GM18907 (cell line): ENCODE results near the gene ZNF625.
"Not testable (repeated sequence)": the region's sequence is repeated elsewhere in the genome, so short reads cannot be mapped to it uniquely, and the experiment has no call there.

Source experiments
- ATAC-seq: cut with Tn5 transposase; IDR thresholded peaks from one replicate; pipeline ENCODE4 v1.9.1; 2021; ENCODE audit warnings: mild to moderate bottlenecking, moderate library complexity; ENCODE audit not compliant: unreplicated experiment

The ZNF625 gene

DNA sequence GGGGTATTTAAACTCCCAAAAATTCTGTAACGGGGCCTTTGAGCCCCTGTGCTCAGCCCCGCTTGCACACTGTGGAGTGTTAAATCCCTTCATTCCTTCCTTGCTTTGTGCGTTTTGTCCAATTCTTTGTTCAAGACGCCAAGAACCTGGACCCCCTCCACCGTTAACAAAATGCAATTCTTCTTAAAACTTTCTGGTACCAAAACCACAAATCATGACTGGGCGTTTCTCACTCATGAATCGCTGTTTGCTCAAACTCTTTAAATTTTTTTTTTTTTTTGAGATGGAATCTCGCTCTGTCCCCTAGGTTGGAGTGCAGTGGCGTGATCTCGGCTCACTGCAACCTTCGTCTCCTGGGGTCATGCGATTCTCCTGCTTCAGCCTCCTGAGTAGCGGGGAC, 17.3 kb downstream of the ZNF625 start:
- no peak for ATAC-seq

DNA sequence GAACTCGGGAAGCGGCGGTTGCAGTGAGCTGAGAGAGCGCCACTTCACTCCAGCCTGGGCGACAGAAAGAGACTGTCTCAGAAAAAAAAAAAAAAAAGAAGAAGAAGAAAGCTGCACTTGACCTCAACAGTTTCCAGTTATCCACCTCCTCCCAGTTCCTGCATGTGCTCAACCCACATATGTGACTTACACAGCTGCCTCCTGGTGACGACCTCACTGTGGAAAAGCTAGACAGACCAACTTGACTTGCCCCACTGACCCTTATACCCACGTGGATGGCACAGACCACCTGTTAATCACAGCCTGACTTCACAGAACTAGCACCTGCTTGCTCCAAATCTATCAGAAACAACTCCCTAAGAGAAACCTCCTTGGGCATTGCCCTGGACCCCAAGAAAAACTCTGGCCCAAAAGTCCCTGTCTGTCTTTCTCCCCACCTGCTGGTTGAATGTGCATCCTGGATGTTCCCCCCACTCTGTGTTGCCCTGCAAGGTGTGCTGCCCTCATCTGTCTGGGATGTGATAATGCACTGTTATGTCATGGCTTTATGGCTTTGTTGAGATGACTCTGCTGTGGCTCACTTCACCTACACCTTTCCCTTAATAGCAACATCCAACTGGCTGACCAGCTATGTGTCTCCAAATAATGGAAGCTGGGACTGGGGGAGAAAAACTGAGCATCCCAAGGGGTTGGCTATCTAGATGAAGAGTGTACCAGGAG, 19.2 kb downstream of the ZNF625 start:
- no peak for ATAC-seq

DNA sequence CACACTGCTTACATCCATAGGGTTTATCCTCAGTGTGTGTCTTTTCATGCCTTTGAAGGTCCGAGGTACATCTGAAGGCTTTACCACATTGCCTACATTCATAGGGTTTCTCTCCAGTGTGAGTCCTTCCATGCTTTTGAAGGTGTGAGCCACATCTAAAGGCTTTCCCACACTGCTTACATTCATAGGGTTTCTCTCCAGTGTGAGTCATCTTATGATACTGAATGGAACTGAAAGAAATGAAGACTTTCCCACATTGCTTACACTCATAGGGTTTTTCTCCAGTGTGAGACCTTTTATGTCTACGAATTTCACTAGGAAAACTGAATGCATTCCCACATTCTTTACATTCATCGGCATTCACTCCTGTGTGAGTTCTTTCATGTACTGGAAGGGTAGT, 23.5 kb downstream of the ZNF625 start:
- no peak for ATAC-seq

DNA sequence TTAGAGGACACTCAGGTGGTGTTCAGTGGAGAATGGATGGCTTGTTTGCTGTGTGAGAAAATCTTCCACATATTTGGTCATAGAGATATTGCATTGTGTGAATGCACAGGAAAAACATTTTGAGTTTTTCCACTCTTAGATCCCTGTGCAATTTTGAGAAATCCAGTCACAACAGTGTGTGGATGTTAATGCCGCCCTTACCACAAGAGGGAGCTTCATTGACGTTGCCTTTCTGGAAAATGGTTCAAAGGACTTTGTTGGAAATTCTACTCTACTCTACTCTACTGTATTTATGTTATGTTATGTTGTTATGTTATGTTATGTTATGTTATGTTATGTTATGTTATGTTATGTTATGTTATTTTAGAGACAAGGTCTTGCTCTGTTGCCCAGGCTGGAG, 29.8 kb downstream of the ZNF625 start:
- no peak for ATAC-seq

DNA sequence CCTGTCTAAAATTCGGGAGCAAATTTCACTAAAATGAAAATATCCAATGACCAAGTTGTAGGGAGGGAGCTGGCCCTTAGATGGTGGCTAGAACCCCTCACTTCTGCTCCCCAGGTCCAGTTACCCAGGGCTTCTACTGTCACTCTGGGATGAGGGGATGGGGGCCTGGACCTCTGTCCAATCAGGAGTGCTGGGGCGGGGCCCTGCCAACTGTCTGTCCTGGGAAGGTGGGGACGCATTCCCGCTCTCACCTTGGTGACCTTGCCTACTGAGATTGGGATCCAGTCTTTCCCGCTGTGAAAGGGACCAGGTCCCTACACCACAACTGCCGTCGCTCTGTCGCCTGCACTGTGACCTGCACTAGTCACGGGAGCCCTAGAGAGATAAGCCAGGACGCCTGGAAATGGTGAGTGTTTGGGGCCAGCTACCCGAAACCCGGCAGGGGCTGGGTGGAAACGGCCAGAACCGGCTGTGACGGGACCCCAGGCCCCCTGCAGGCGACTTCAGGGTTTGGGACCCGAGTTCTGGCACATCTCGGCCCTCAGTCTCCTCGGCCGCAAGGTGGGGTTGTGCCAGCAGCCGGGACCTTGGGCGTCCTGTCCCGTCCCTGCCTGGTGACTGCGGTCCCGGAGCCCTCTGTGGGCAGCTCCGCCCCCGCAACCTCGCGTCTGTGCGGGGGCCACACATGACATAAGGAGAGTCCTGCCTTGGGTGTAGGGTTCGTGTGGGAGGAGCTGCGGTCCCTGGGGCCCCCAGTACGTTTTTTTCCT, 39.1 kb downstream of the ZNF625 start:
- ATAC-seq = no peak

DNA sequence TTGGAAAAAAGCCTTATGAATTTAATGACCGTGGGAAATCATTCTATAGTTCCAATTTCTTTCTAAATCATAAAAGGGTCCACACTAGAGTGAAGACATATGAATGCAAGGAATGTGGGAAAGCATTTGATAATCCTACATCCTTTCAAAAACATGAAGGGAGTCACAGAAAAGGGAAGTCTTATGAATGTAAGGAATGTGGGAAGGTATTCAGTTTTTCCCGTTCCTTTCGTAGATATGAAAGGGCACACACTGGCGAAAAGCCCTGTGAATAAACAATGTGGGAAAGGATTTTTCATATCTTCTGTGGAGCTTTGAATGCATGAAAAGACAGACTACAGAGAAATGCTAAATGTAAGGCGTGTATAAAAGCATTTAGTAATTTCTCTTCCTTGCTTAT, 43.4 kb downstream of the ZNF625 start:
- no peak for ATAC-seq

DNA sequence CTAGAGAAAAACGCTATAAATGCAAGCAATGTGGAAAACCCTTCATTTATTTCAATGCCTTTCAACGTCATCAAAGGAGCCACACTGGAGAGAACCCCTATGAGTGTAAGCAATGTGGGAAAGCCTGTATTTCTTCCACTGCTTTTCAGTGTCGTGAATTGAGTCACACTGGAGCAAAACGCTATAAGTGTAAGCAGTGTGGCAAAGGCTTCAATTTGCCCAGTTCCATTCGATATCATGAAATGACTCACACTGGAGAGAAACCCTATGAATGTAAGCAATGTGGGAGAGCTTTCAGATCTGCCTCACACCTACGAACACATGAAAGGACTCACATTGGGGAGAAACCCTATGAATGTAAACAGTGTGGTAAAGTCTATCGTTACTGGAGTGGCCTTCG, 43.8 kb downstream of the ZNF625 start:
- no peak for ATAC-seq

DNA sequence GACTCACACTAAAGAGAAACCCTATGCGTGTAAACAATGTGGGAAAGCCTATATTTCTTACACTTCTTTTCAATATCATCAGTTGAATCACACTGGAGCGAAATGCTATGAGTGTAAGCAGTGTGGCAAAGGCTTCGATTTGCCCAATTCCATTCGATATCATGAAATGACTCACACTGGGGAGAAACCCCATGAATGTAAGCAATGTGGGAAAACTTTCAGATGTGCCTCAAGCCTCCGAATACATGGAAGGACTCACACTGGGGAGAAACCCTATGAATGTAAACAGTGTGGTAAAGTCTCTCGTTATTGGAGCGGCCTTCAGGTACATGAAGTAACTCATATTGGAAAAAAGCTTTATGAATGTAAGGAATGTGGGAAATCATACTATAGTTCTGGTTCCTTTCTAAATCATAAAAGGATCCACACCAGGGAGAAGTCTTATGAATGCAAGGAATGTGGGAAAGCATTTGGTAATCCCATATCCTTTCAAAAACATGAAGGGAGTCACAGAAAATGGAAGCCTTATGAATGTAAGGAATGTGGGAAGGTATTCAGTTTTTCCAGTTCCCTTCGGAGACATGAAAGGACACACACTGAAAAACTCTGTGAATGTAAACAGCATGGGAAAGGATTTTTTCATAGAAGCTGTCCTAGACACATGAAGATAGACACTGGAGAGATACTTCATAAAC, 44.4 kb downstream of the ZNF625 start:
- ATAC-seq = no peak

DNA sequence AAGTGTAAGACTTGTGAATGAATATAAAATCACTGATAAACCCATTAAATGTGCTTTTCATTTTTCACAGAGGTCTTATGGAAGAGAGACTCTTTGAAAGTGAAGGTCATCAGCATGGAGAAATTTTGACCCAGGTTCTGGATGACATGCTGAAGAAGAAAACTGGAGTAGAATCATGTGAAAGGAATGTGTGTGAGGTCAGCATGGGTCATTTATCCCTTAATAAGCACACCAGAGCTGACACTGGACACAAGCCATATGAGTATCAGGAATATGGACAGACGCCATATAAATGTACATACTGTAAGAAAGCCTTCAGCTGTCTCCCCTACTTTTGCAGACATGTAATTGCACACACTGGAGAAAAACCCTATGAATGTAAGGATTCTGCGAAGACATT, 45.4 kb downstream of the ZNF625 start:
- ATAC-seq = no peak

DNA sequence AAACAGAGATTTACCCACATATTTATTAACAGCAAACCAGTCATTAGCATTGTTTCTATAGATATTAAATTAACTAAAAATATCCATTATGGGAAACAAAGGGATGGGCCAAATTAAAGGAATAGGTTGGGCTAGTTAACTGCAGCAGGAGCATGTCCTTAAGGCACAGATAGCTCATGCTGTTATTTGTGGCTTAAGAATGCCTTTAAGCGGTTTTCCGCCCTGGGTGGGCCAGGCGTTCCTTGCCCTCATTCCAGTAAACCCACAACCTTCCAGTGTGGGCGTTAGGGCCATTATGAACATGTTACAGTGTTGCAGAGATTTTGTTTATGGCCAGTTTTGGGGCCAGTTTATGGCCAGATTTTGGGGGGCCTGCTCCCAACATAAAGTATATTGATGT, 52.6 kb downstream of the ZNF625 start:
- ATAC-seq = not testable (repeated sequence)

DNA sequence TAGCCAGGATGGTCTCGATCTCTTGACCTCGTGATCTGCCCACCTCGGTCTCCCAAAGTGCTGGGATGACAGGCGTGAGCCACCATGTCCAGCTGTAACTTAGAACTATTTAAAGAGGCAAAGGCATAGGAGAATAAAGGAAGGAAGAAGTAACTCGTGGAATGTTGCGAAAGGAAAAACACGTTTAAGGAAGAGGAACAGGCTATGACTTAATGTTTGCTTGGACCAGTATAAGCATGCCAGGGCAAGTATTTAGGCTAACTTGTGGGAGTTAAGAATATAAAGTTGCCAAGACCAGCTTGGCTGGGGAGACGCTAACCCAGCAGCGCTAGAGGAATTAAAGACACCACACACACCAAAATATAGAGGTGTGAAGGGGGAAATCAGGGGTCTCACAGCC, 58.5 kb downstream of the ZNF625 start:
- ATAC-seq = no peak

DNA sequence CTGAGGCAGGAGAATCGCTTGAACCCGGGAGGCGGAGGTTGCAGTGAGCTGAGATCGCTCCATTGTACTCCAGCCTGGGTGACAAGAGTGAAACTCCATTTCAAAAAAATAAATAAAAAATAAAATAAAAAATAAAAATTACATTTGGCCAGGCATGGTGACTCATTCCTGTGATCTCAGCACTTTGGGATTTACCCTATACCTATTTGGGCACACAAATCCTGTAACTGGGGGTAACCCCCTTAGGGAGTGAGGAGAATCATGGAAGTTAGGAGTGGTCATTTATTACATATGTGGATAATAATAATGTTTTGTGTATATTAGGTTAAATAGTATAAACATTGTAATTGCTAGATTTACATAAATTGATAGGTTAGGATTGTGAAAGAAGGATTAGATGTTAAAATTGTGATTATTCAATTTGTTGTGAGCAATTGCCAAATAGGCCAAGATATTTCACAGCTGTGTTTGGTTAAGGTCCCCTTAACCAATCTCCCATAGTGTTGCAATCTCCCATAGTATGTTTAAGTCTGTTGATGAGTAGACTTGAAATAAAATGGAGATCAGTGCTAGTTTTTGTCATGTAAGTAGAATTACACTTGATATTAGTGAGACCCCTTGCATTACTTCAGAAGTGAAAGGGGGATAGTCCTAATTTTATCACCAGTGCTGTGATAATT, 61.3 kb downstream of the ZNF625 start:
- no peak for ATAC-seq
